NCI-H1092 treated with DMSO at 0.1 percent for 48 hours (cell line): Measurements from ENCODE around the gene UGT2A1.
"Not testable (repeated sequence)": the region's sequence is repeated elsewhere in the genome, so short reads cannot be mapped to it uniquely, and the experiment has no call there.

Source experiments
- DNase-seq: peaks from one replicate; lab custom pipeline; 2025; lab: John Stamatoyannopoulos, UW

Gene UGT2A1

DNA sequence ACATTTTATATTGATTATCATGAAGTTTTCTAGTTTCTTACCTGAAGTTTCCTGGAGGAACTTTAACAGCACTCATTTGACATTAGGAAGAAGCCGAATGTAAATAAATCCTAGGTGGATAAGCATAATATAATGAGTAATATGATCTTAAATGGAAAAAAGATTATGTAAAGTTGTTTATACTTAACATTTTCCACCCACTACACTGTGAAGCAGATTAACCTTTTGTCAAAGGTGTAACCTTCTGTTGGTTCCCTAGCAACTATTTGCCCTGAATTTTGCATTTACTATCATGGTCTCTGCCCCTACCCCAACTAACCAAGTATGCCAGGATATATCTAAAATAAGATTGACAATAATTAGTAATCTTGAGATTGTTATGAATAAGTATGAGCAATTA lies at the start of gene UGT2A1:
TSS of gene UGT2A1 (minus strand) at position 101 of the 400 bp plus-strand sequence. CDS start 5,603 bp downstream, outside the sequence.
- DNase-seq = no peak

DNA sequence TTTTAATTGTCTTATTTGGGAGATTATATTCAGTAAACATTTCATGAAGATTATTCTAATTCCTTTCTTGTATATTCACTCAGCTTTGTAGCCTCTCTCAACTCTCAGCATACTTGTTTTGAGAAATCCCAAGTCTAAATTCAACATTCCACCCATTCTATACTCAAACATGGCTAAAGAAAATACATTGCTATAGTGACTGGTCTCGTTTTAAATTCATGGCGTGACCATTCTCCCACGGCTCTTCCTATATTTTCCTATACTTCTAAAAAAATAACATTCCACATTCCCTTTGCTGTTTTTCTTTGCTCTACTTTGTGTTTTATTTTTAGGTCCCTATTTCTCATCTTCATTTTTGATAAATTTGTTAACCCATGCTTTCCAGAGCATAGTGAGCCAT lies 49.2 kb upstream of the UGT2A1 start:
- DNase-seq = no peak

DNA sequence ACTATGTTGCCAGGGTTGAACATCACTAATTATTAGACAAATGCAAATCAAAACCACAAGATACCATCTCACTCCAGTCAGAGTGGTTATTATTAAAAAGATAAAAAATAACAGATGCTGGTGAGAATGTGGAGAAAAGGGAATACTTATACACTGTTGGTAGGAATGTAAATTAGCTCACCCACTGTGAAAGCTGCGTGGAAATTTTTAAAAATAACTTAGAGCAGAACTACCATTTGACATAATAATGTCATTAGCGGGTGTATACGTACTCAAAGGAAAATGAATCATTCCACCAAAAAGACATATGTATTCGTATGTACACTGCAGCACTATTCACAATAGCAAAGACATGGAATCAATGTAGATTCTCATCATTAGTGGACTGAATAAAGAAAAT lies 48.6 kb upstream of the UGT2A1 start:
- no peak for DNase-seq

DNA sequence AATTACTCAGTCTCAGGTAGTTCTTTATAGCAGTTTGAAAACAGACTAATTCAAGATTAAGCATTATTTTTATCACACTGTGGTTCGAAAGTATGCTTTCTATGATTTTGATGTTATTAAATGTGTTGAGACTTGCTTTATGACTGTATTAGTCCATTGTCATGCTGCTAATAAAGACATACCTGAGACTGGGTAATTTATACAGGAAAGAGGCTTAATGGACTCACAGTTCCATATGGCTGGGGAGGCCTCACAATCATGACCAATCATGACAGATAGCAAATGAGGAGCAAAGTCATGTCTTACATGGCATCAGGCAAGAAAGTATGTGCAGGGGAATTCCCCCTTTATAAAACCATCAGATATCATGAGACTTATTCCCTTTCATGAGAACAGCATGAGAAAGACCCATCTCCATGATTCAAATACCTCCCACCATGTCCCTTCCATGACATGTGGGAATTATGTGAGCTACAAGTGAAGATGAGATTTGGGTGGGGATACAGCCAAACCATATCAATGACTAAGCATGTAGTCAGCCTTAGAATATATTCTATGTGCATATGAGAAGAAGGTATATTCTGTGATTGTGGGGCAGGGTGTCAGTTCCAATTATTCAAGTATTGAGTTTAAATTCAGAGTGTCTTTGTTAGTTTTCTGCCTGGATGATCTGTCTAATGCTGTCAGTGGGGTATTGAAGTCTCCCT lies 44.6 kb upstream of the UGT2A1 start:
- DNase-seq = no peak

DNA sequence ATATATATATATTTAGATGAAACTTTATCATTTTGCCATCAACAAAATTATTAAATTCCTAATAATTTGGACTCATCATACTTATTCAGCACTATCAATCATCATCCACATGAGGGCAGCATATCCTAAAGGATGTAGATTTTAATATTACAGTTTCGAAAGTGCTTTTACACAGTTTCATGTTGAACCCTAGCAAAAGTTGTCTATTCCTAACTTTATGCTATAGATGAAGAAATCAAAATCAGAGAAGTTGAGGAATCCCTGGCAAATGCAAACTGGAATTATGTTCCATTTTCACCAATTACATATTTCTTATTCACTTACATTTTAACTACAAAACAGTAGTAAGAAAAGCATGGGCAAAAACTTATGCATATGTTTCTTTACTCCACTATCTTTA lies 36.6 kb upstream of the UGT2A1 start:
- DNase-seq = peak; percentile 26

DNA sequence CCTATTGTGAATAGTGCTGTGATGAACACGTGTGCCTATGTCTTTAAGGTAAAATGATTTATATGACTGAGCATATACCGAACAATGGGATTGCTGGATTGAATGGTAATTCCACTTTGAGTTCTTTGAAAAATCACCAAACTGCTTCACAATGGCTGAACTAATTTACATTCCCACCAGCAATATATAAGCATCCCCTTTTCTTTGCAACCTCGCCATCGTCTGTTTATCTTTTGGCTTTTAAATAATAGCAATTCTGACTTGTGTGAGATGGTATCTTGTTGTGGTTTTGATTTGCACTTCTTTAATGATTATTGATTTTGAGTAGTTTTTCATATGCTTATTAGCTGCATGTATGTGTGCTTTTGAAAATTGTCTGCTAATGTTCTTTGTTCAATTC lies 31.8 kb upstream of the UGT2A1 start:
- no peak for DNase-seq

DNA sequence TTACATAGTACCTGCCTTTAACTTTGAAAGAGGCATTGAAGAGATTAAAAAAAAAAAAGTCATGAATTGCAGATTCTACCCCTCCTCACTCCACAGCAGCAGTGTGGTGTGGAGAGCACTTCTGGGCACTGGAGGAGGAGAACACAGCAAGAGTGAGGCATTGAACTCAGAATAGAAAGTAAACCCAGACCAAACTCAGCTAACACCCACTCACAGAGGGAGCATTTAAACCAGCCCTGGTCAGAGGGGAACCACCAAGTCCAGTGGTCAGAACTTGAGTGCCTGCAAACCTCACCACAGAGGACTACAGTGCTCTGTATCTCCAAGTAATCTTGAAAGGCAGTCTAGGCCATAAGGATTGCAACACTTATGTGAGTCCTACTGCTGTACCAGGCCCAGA lies 15.6 kb upstream of the UGT2A1 start:
- no peak for DNase-seq

DNA sequence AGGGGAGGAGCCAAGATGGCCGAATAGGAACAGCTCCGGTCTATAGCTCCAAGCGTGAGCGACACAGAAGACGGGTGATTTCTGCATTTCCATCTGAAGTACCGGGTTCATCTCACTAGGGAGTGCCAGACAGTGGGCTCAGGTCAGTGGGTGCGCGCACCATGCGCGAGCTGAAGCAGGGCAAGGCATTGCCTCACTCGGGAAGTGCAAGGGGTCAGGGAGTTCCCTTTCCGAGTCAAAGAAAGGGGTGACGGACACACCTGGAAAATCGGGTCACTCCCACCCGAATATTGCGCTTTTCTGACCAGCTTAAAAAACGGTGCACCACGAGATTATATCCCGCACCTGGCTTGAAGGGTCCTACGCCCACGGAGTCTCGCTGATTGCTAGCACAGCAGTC lies 11.0 kb upstream of the UGT2A1 start:
- DNase-seq = not testable (repeated sequence)

DNA sequence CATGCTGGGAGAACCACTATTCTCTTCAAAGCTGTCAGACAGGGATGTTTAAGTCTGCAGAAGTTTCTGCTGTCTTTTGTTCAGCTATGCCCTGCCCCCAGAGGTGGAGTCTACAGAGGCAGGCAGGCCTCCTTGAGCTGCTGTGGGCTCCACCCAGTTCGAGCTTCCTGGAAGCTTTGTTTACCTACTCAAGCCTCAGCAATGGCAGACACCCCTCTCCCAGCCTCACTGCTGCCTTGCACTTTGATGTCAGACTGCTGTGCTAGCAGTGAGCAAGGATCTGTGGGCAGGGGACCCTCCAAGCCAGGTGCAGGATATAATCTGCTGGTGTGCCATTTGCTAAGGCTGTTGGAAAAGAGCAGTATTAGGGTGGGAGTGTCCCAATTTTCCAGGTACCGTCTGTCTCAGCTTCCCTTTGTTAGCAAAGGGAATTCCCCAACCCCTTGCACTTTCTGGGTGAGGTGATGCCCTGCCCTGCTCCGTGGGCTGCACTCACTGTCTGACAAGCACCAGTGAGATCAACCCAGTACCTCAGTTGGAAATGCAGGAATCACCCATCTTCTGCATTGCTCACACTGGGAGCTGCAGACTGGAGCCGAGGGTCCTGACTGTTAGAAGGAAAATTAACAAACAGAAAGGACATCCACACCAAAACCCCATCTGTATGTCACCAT lies 8.2 kb upstream of the UGT2A1 start:
- DNase-seq = not testable (repeated sequence)

DNA sequence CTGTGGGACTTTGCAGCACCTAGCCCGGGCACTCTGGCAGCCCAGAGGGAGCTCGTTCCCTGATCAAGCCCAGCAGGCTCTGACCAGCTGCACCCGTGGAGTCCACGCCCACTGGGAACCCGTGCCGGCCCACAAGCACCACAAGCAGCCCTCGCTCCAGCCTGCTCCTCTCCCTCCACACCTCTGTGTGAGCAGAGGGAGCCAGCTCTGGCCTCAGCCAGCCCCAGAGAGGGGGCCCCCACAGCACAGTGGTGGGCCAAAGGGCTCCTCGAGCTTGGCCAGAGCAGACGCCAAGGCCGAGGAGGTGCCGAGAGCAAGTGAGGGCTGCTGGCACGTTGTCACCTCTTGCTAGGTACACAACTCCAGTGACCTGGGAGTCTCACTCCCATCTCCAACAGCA lies 5.1 kb upstream of the UGT2A1 start:
- DNase-seq = no peak

DNA sequence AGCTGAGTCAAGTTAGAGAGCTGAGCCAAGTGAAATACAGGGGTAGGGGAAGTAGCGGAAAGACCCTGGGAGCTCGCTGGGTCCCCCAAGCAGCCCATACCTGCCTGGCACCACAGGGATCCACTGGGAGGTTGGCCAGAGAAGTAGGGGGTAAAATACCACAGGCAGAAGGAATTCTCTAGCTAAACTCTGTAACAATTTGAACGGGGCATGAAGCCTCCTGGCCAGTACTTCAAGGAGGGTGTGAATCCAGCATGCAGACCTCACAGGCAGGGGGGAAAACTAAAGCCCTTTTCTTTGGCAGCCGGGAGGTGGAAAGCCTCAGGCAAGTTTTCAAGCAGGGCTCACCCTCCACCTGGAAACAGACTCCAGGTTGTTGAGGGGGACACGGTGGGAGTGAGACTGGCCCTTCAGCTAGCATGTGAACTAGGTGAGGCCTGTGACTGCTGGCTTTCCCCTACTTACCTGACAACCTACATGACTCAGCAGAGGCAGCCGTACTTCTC lies 3.7 kb upstream of the UGT2A1 start:
- no peak for DNase-seq

DNA sequence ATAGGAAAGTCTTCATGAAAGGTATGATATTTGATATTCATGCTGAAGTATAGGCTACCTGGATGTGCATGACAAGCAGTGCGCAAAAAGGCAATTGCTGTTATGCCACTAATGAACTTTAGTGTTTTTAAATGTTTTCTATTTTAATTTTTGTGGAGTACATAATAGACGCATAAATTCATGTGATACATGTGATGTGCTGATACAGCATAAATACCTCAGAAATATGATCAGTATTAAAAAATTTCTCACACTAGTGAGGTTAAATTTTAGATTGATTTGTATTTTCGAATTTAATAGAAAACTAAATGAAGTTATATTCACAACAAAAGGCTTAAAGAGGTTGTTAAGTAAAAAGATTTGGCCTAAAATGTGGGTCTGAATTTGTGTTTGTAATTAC lies 2.2 kb downstream of the UGT2A1 start:
- no peak for DNase-seq

DNA sequence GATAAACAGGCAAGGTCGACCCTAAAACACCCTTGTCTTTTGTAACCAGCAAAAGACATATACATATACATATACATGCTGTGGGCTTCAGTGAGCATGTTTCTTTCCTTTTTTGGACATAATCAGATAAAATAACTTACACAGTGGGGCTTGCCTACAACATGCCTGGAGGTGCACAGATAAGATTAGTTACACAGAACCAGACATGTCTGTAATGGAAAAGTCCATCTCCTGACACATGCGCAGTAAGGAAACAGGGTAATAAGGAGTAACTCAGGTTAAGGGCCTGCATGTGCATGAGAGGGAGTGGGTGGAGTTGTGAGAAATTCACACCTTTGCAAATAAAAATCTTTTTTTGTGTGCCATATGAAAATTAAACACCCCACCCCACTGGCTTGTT lies 3.4 kb downstream of the UGT2A1 start:
- no peak for DNase-seq

DNA sequence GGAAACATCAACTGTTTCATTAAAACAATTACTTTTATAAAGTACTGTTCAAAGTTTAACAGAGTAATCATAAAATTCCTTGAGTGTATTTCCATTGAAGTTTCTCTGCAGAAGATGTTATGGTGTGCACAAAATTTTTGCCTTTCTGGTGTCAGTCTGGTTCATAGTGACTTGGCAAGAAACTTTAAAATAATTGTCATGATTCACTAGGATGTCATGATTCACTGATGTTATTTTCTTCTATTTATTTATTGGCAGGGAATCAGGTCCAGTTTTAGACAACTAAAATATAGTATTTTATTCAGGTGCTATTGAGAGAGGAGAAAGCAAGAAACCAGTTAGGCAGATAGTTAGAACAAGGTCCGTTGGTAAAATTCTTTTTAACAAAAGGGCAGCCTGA lies 3.8 kb downstream of the UGT2A1 start:
- no peak for DNase-seq

DNA sequence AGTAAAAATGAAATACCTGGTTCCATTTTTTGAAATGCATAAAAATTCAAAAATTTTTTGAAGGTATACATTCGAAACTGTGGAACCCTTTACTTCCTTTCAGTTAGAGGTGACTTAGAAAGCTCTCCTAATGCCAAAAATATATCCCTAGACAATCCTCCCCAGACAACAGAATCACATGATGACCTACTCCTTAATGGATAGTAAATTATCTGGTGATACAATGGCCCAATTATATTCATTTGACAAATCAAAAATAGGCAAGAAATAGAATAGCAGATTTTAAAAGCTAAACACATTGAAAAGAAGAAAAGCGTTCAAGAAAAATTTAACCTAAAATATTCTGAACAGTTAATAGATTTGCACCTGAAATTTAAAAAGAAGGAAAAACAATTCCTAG lies 10.1 kb downstream of the UGT2A1 start:
- no peak for DNase-seq

DNA sequence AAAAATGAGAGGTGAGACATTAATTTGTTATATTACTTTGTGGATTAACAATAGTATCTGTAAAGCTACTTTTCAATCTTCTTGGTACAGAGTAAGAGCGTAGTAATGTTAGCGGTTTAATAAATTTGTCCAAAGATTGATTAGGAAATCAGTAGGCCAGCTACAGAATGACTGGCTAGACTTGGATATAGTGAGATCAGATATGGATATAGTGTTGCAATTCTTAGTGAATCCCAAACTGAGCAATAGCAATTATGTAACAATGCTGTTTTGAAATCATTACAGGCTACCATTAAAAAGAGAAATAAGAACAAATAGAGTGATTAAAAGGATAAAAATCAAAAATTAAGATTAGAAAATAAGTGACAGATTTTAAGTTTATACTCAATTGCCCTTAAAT lies 12.8 kb downstream of the UGT2A1 start:
- no peak for DNase-seq

DNA sequence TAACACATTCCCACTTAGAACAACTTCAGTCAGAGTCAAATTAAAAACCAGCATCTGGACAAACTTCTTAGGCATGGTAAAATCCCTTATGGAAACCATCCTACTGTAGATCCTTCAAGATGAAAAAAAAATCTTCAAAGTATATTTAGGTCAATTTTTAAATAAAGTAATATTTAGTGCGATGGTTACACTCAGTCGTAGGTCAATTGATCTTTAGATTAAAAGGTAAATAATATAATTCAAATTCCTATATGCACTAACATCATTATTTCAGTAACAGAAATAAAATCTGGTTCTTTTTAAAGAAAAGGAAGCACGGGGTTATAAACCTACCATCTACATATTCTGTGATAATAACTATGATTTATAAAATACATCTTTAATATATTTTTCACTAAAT lies 13.5 kb downstream of the UGT2A1 start, which contains the start of gene UGT2A2:
TSS of gene UGT2A2 (minus strand) at position 101 of the 400 bp plus-strand sequence. CDS start at position 99, 2 bp downstream.
- DNase-seq = no peak

DNA sequence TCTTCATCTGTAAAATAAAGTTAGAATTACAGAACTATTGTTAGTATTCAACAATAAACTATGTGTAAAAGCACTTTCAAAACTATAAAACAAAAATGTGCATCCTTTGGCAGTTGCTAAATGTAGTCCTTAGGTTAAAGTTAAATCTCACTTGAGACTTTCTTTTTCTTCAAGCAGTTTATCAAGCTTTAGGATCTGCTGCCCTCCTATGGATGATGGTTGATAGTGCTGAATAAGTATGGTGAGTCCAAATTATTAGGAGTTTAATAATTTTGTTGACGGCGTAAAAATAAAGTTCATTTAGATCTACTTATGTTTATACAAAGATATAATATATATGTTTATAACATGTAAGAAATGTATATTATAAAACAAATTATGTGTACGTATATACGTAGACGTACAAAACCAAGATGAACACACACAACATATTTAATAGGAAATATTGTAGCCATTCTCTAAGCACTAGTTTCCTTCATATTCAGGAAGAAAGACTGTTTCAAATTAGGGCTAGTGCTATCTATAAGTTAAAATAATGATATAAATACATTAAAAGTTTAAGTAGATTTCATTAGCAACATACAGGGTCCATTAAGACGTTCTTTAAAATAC lies 35.9 kb downstream of the UGT2A1 start:
- peak; percentile 4 for DNase-seq

DNA sequence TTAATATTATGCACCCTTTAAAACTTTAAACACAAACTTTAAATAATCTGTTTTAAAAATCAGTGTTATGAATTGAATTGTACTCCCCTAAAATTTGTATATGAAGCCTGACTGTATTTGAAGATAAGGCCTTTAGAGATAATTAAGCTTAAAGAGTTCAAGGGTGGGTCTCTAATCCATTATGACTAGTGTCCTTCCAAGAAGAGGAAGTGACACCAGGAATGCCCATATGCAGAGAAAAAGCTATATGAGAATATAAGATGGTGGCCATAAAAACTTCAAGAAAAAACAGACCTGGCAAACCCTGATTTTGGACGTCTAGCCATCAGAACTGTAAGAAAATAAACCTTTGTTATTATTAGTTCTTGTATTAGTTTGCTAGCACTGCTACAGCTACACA lies 42.6 kb downstream of the UGT2A1 start:
- DNase-seq = no peak

DNA sequence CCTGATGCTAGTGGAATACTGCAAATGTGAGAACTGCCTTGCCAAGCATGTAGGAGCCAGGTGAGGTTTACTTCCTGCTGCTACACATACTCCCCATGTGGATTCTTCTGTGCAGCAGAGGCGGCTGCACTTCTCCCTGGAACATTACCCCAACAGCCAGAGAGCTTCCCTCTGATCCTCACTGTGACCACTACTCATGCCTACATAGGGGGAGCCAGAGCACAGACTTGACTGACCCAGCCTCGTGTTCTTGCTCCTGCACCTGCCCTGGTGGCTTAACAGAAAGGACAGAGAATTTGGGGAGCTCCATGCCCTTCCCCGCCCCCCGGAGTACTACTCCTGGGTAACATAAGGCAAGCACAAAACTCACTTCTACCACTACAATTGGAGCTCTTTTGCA lies 52.0 kb downstream of the UGT2A1 start:
- DNase-seq = no peak

DNA sequence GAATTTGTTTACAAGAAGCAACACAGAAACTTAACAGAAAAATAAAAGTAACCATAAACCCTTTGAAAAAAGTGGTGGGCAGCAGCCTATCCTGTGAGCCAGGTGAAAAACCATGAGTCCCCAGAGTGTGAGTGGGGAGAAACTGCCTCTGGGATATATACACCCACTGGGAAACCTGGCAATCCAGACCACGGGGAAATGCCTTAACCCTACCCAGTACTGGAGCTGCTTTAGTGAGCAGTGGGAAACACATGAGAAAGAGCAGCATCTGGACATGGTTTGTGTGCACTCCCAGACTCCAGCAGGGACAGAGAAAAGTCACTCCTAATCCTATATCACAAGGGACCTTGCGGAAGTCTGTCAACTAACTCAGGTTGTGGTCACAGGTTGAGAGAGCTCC lies 53.0 kb downstream of the UGT2A1 start:
- no peak for DNase-seq

DNA sequence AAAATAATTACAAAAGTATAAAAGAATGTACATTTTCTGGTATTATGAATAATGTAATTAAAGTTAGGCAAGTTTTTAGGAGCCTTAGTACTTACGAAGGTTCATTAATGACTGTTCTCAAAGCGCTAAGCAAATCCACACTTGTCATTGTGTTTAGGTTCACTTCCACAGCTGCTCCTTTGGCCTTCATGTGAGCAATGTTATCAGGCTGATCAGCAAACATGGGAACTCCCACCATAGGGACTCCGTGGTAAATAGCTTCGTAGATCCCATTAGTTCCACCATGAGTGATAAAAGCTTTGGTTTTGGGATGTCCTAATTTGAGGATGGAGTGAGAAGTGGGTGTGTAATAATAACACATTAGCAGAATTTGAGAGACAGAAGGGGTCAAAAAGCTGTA lies 58.7 kb downstream of the UGT2A1 start:
- no peak for DNase-seq

DNA sequence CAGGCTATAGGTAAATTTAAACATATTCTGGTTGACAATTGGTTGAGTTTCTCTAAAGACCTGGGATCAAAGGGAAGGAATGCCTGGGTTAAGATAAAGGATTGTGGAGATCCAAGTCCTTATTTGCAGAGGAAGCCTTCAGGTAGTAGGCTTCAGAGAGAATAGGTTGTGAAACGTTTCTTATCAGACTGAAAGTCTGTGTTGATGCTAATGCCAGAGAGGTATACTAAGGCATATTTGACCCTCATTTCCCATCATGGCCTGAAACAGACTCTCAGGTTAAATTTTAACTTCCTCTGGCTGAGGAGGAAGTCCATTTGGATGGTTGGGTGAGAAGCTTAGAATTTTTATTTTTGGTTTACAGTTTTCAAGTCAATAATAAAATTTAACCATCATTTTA lies 61.7 kb downstream of the UGT2A1 start:
- DNase-seq = no peak
